T-helper 17 cell (primary cell): ENCODE results near the gene CNPY3. TPM values are rescaled to one million over a fixed set of nuclear protein-coding genes. Genes with fewer than 3 reads are reported as not detected.

Experiments
- ATAC-seq: fragments of 150-1000 bp; cut with Tn5 transposase; 2 replicates; pipeline ENCODE4 v1.10.0; 2021; ENCODE audit warnings: mild to moderate bottlenecking, moderate library complexity
- DNase-seq, 3 donors: peaks; one replicate each; pipeline versions ENCODE4 v3.0.0 to v3.0.0-alpha.2; 2020 to 2021
- H3K9me3 ChIP-seq: one replicate; pipeline ENCODE4 v1.7.0; 2013; ENCODE audit warnings: low read length, mild to moderate bottlenecking; ENCODE audit not compliant: control insufficient read depth, poor library complexity, severe bottlenecking
- H3K27ac Mint-ChIP-seq: one replicate; pipeline ENCODE4 v1.8.0; 2022; ENCODE audit warnings: mild to moderate bottlenecking, moderate library complexity, mixed read lengths
- H3K27me3 Mint-ChIP-seq: one replicate; pipeline ENCODE4 v1.8.0; 2022; ENCODE audit warnings: mixed read lengths
- H3K36me3 Mint-ChIP-seq: one replicate; pipeline ENCODE4 v1.8.0; 2022; ENCODE audit warnings: low read depth, mixed read lengths
- H3K4me1 Mint-ChIP-seq: one replicate; pipeline ENCODE4 v1.8.0; 2022; ENCODE audit warnings: mild to moderate bottlenecking, mixed read lengths
- H3K4me3 Mint-ChIP-seq: one replicate; pipeline ENCODE4 v1.8.0; 2022; ENCODE audit warnings: mild to moderate bottlenecking, moderate library complexity, mixed read lengths
- total RNA-seq, 4 donors: library from RNA in 2 of 4; stranded (reverse) in 2 of 4; gene quantifications; one replicate each; pipeline ENCODE4 v1.2.3 and lab custom pipeline; 2022 to 2026

Gene CNPY3
- total RNA-seq, 2 donors from 2014 or later = 45.7 to 51.9 TPM

DNA sequence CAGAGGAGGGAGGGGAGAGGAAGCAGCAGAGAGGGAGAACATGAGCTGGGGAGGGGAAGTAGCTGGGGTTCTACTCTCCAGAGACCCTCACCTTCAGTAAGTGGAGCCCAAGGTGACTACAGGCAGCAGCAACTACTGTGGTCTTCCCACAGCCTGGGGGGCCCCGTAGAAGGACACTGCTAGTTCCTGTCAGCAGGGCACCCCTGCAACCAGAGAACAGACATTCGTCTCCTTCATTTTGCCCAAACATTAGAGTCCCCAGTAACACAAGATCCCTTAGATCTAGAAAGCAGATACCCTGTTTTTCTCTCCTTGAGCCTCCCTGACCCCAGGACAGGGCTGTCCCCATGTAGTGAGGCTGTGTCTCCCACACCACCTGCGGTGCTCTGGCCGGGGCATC is 39.5 kb downstream of the CNPY3 start:
- DNase-seq (no peak), ATAC-seq (no peak)
- Mint-ChIP-seq H3K4me3 (no peak overlapping the region), H3K36me3 (no peaks in the 10 kb centered on the region), H3K27ac (no peak overlapping the region), H3K4me1 (peaks cover 5% of the 10 kb centered on the region), H3K27me3 (no peaks in the 10 kb centered on the region)
- no peaks in the 10 kb centered on the region for H3K9me3 ChIP-seq

- H3K27ac Mint-ChIP-seq = no peak overlapping the region
- no peak for DNase-seq
- H3K27me3 Mint-ChIP-seq = no peaks in the 10 kb centered on the region
- no peak overlapping the region for H3K4me3 Mint-ChIP-seq
- no peaks in the 10 kb centered on the region for H3K36me3 Mint-ChIP-seq
- peaks cover 5% of the 10 kb centered on the region for H3K4me1 Mint-ChIP-seq
- H3K9me3 ChIP-seq = no peaks in the 10 kb centered on the region
- ATAC-seq = no peak
These were observed 40.2 kb downstream of the CNPY3 start for GRCh38 chr6:42969431-42969830.

- no peak overlapping the region for H3K27ac Mint-ChIP-seq
- H3K36me3 Mint-ChIP-seq = no peaks in the 10 kb centered on the region
- no peak for DNase-seq
- no peak for ATAC-seq
- peaks cover 5% of the 10 kb centered on the region for H3K4me1 Mint-ChIP-seq
- no peak overlapping the region for H3K4me3 Mint-ChIP-seq
- H3K9me3 ChIP-seq = no peaks in the 10 kb centered on the region
- no peaks in the 10 kb centered on the region for H3K27me3 Mint-ChIP-seq
These were observed 40.7 kb downstream of the CNPY3 start for GRCh38 chr6:42969934-42970333.

- ATAC-seq = no peak
- no peaks in the 10 kb centered on the region for H3K9me3 ChIP-seq
- Mint-ChIP-seq H3K27me3 (no peaks in the 10 kb centered on the region), H3K4me3 (no peak overlapping the region), H3K27ac (peak overlapping the region; percentile 56), H3K36me3 (no peaks in the 10 kb centered on the region), H3K4me1 (peaks cover 2% of the 10 kb centered on the region)
- no peak for DNase-seq
These were observed 41.8 kb downstream of the CNPY3 start for GRCh38 chr6:42970871-42971612.

- H3K9me3 ChIP-seq = no peaks in the 10 kb centered on the region
- ATAC-seq (no peak), DNase-seq (no peak)
- Mint-ChIP-seq H3K36me3 (peaks cover under 1% of the 10 kb centered on the region), H3K27ac (peak overlapping the region; percentile 56), H3K4me1 (peaks cover 4% of the 10 kb centered on the region), H3K4me3 (no peak overlapping the region), H3K27me3 (no peaks in the 10 kb centered on the region)
These were observed 42.6 kb downstream of the CNPY3 start for GRCh38 chr6:42971746-42972327.

GRCh38 chr6:42973926-42974325 is 44.6 kb downstream of the CNPY3 start:
- no peaks in the 10 kb centered on the region for H3K9me3 ChIP-seq
- Mint-ChIP-seq H3K4me3 (no peak overlapping the region), H3K36me3 (peaks cover 2% of the 10 kb centered on the region), H3K4me1 (peaks cover 12% of the 10 kb centered on the region), H3K27ac (no peak overlapping the region), H3K27me3 (no peaks in the 10 kb centered on the region)
- DNase-seq (no peak), ATAC-seq (no peak)

GRCh38 chr6:42974919-42975505 is 45.7 kb downstream of the CNPY3 start:
- H3K9me3 ChIP-seq = no peaks in the 10 kb centered on the region
- Mint-ChIP-seq H3K36me3 (peaks cover 2% of the 10 kb centered on the region), H3K27ac (no peak overlapping the region), H3K4me1 (peaks cover 21% of the 10 kb centered on the region), H3K4me3 (no peak overlapping the region), H3K27me3 (no peaks in the 10 kb centered on the region)
- ATAC-seq (no peak), DNase-seq (no peak)

GRCh38 chr6:42978487-42978838 is 49.2 kb downstream of the CNPY3 start:
- no peak for ATAC-seq
- H3K4me3 Mint-ChIP-seq = peak overlapping the region; percentile 89
- peaks cover 27% of the 10 kb centered on the region for H3K4me1 Mint-ChIP-seq
- H3K36me3 Mint-ChIP-seq = peaks cover 2% of the 10 kb centered on the region
- no peaks in the 10 kb centered on the region for H3K9me3 ChIP-seq
- H3K27me3 Mint-ChIP-seq = no peaks in the 10 kb centered on the region
- DNase-seq = no peak
- peak overlapping the region; percentile 97 for H3K27ac Mint-ChIP-seq

GRCh38 chr6:42978839-42979522 is 49.7 kb downstream of the CNPY3 start, which contains the start of gene PEX6:
PEX6 (minus strand) TSS chr6:42979181; CDS start chr6:42979150, 31 bp downstream.
- H3K4me1 Mint-ChIP-seq = peaks cover 31% of the 10 kb centered on the region
- DNase-seq (peak; percentile 82 to 94 (median 87)), ATAC-seq (peak; percentile 94)
- H3K9me3 ChIP-seq = no peaks in the 10 kb centered on the region
- peak within 1 kb of the TSS; percentile 97 for H3K27ac Mint-ChIP-seq
- H3K27me3 Mint-ChIP-seq = no peaks in the 10 kb centered on the region
- peak within 1 kb of the TSS; percentile 93 for H3K4me3 Mint-ChIP-seq
- H3K36me3 Mint-ChIP-seq = peaks cover 2% of the 10 kb centered on the region

- peaks cover 33% of the 10 kb centered on the region for H3K4me1 Mint-ChIP-seq
- H3K27me3 Mint-ChIP-seq = no peaks in the 10 kb centered on the region
- H3K9me3 ChIP-seq = no peaks in the 10 kb centered on the region
- no peak for ATAC-seq
- H3K4me3 Mint-ChIP-seq = peak overlapping the region; percentile 93
- peak overlapping the region; percentile 97 for H3K27ac Mint-ChIP-seq
- DNase-seq = no peak
- peaks cover 2% of the 10 kb centered on the region for H3K36me3 Mint-ChIP-seq
These were observed 50.4 kb downstream of the CNPY3 start for GRCh38 chr6:42979523-42980177.

GRCh38 chr6:42981836-42982235 is 52.6 kb downstream of the CNPY3 start:
- peaks cover 48% of the 10 kb centered on the region for H3K4me1 Mint-ChIP-seq
- H3K27ac Mint-ChIP-seq = peak overlapping the region; percentile 54
- ATAC-seq (no peak), DNase-seq (no peak)
- no peaks in the 10 kb centered on the region for H3K9me3 ChIP-seq
- no peak overlapping the region for H3K4me3 Mint-ChIP-seq
- H3K36me3 Mint-ChIP-seq = peaks cover 1% of the 10 kb centered on the region
- no peaks in the 10 kb centered on the region for H3K27me3 Mint-ChIP-seq

DNA sequence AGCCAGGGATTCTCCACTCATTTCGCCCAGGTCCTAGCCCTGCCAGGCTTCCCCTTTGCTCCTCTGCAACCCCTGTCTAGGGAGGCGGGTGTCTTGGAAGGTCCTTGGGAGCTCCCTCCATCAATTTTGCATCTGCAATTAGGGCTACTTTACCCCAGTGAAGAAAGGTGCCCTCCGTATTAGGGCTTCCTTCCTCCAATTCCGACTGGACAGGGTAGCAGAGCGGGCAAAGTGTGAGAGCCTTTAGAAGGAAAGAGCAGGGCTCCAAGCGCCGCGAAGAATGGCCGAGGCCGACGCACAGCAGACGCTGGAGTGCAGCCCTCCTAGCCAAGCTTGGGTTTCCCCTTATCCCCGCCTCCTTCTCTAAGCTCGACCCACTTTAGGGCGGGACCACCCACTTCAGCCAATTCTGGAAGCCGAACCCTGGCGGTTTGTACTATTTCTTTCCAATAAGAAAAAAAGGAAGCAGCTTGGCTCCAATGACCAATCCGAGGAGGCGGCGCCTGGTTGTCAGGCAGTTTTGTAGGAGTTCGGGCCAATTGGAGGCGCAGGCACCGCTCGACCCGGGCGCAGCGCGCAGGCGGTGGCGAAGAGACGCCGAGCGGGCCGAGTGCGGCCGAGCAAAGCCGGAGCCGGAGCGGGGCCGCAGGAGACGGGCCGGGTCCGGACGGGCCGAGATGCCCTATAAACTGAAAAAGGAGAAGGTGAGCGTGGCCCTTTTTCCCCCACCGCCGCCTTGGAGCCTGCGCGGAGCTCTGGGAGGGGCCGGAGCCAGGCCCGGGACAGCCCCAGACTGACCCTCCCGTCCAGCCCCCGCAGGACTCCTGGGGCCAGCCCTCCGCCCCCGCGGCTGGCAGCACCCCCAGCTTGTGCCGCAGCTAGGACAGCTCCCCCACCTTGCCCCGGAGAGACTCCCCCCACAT is 55.0 kb downstream of the CNPY3 start, which contains the start of gene PPP2R5D:
TSS of gene PPP2R5D (plus strand) at position 570 of the 923 bp plus-strand sequence. CDS start at position 678, 108 bp downstream.
- ATAC-seq (peak; percentile 96), DNase-seq (peak; percentile 88 to 95 (median 89))
- H3K9me3 ChIP-seq = no peaks in the 10 kb centered on the region
- H3K4me3 Mint-ChIP-seq = peak within 1 kb of the TSS; percentile 98
- no peaks in the 10 kb centered on the region for H3K36me3 Mint-ChIP-seq
- H3K27ac Mint-ChIP-seq = peak within 1 kb of the TSS; percentile 97
- peaks cover 52% of the 10 kb centered on the region for H3K4me1 Mint-ChIP-seq
- H3K27me3 Mint-ChIP-seq = no peaks in the 10 kb centered on the region
